GM12878 (cell line): ENCODE data around the gene ACACB.

ENCODE experiments used
- CTCF ChIP-seq, 3 experiments: IDR thresholded peaks in 2 of 3; conservative IDR thresholded peaks in 1 of 3; 2 replicates each; pipeline ENCODE4 v1.5.1; 2011; ENCODE audit warnings: low read depth in 3 of 3, low read length in 3 of 3, mild to moderate bottlenecking in 3 of 3, control low read depth in 2 of 3, moderate library complexity in 2 of 3, inconsistent platforms in 1 of 3, mixed read lengths in 1 of 3; ENCODE audit not compliant: control insufficient read depth in 2 of 3, insufficient read depth in 1 of 3; ENCODE audit errors: extremely low read depth in 1 of 3
- ETV6 ChIP-seq, 2 experiments: fragments of 450-650 bp in 1 of 2; IDR thresholded peaks in 1 of 2; conservative IDR thresholded peaks in 1 of 2; 2 replicates each; pipeline ENCODE4 v1.6.1; 2014; ENCODE audit warnings: antibody characterized with exemption in 1 of 2, borderline replicate concordance in 1 of 2, low read depth in 1 of 2, mild to moderate bottlenecking in 1 of 2, moderate library complexity in 1 of 2
- EZH2 ChIP-seq: IDR thresholded peaks from 2 replicates; pipeline ENCODE4 v1.6.1; 2012; ENCODE audit warnings: low read depth, mild to moderate bottlenecking, control low read depth, inconsistent platforms, low read length, borderline replicate concordance; ENCODE audit not compliant: control insufficient read depth
- JUNB ChIP-seq: IDR thresholded peaks from 2 replicates; pipeline ENCODE4 v1.6.1; 2016; ENCODE audit warnings: antibody characterized with exemption, mild to moderate bottlenecking
- NFIC ChIP-seq: IDR thresholded peaks from 2 replicates; pipeline ENCODE4 v1.6.1; 2012; ENCODE audit warnings: low read depth, mild to moderate bottlenecking, inconsistent platforms, low read length, moderate library complexity
- POLR2A ChIP-seq: IDR thresholded peaks from 2 replicates; pipeline ENCODE4 v1.6.1; 2011; ENCODE audit warnings: low read depth, mild to moderate bottlenecking, low read length
- ZZZ3 ChIP-seq: IDR thresholded peaks from 2 replicates; pipeline ENCODE4 v1.6.1; 2011; ENCODE audit warnings: low read depth; ENCODE audit not compliant: control insufficient read depth, insufficient read length

- TF ChIP-seq POLR2A (no peak), ETV6 (conservative IDR thresholded peaks at IDR 0.05 in 1 of 2, IDR thresholded peaks at IDR 0.05 in 1 of 2; ENCODE audit: borderline replicate concordance in 1 of 2, low read depth in 1 of 2) (no peak), NFIC (no peak), JUNB (no peak), ZZZ3 (no peak), CTCF (IDR thresholded peaks at IDR 0.05 in 2 of 3, conservative IDR thresholded peaks at IDR 0.05 in 1 of 3; ENCODE audit: control insufficient read depth in 2 of 3, extremely low read depth in 1 of 3, insufficient read depth in 1 of 3, low read depth in 3 of 3, low read length in 3 of 3) (no peak), EZH2 (no peak)
These were observed 53.3 kb downstream of the ACACB start for GRCh38 chr12:109169686-109170085.
